DND-41 (cell line): ENCODE data around the gene TMEM271.

Experiments
- CTCF ChIP-seq: IDR thresholded peaks from 2 replicates; pipeline ENCODE4 v1.5.1; 2012; ENCODE audit warnings: borderline replicate concordance, low read length, moderate library complexity, mild to moderate bottlenecking; ENCODE audit not compliant: poor library complexity, severe bottlenecking; ENCODE audit errors: extremely low read depth
- EZH2 ChIP-seq: IDR thresholded peaks from 3 replicates; pipeline ENCODE4 v1.6.1; 2012; ENCODE audit warnings: borderline replicate concordance, low read depth, mild to moderate bottlenecking, moderate library complexity, low read length, inconsistent platforms; ENCODE audit not compliant: severe bottlenecking

- no peak for TF ChIP-seq CTCF
- TF ChIP-seq EZH2, result no peak
These were observed 16.0 kb downstream of the TMEM271 start for GRCh38 chr4:560061-560460.
